ENCODE results near the gene TAL1. TPM values are rescaled to one million over a fixed set of nuclear protein-coding genes. Genes with fewer than 3 reads are reported as not detected.

TAL1 gene
- total RNA-seq, 1 experiment from 2014 or later, result not detected

DNA sequence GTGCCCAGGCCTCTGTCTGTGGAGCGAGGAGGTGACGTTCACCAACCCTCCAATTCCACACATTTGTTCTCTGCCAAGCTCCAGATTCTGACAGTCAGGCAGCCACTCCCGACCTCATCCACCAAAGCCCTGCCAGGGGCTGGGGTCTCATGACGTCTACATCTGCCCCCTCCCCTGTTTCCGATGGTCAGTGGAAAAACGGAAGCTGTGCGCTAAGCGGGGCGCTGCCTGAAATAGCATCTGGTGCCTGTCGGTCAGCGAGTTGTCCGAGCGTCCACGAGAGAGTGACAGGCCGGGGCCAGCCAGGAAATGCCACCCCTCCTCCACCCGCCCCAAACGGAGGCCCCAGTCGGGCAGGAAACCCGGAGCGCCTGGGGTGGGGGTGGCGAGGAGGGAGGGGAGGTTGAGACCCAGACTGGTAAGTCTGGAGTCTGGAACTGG lies 3.2 kb upstream of the TAL1 start:
- Mint-ChIP-seq H3K4me3 (no peak overlapping the region), H3K4me1 (peaks cover 17 to 27% of the 10 kb centered on the region in 2 experiments), H3K36me3 (ENCODE audit: insufficient read depth in 1 of 3, low read depth in 3 of 3) (peaks cover 0 to 3% (median 0%) of the 10 kb centered on the region in 3 experiments; a peak in 2 of 7 replicates), H3K27me3 (ENCODE audit: low read depth) (peaks cover 98% of the 10 kb centered on the region), H3K27ac (no peak overlapping the region), H3K9me3 (peaks cover 0 to 4% of the 10 kb centered on the region in 2 experiments; a peak in 1 of 5 replicates)
- Histone ChIP-seq H2BK5ac (ENCODE audit: insufficient read length, low read length) (no peak overlapping the region), H4K91ac (ENCODE audit: insufficient read length, low read depth, low read length) (no peak overlapping the region), H4K5ac (ENCODE audit: insufficient read length, low read depth, low read length) (no peak overlapping the region), H2AFZ (ENCODE audit: low read length) (no peak overlapping the region), H3K79me2 (ENCODE audit: insufficient read depth, low read length) (no peaks in the 10 kb centered on the region), H4K20me1 (ENCODE audit: control insufficient read depth, insufficient read depth, insufficient read length) (no peaks in the 10 kb centered on the region), H3T11ph (ENCODE audit: low read length) (no peak overlapping the region), H3K4me1 (ENCODE audit: insufficient read depth, low read length) (no peaks in the 10 kb centered on the region; the same call in 1 of the 2 replicates), H2BK20ac (ENCODE audit: low read depth, low read length, poor library complexity, severe bottlenecking) (no peak overlapping the region), H2BK120ac (ENCODE audit: low read depth, low read length, poor library complexity, severe bottlenecking) (no peak overlapping the region), H3K27me3 (ENCODE audit: insufficient read depth, low read length) (peaks cover 59% of the 10 kb centered on the region), H3K23ac (ENCODE audit: insufficient read length, low read depth, low read length) (no peak overlapping the region), H2BK12ac (ENCODE audit: insufficient read length, low read depth, low read length) (no peak overlapping the region), H3K4me2 (ENCODE audit: insufficient read depth, insufficient read length, low read length) (no peak overlapping the region), H3K18ac (ENCODE audit: insufficient read length, low read depth, low read length) (no peak overlapping the region), H3K14ac (ENCODE audit: insufficient read depth, low read length) (no peak overlapping the region; the same call in 1 of the 2 replicates), H3K4ac (ENCODE audit: low read depth, low read length) (no peak overlapping the region), H3K23me2 (ENCODE audit: insufficient read length, low read depth, low read length, poor library complexity, severe bottlenecking) (peaks cover 7% of the 10 kb centered on the region), H2BK15ac (ENCODE audit: low read depth, low read length) (no peak overlapping the region), H3K79me1 (ENCODE audit: insufficient read depth, low read depth, low read length, poor library complexity, severe bottlenecking) (no peaks in the 10 kb centered on the region), H3K56ac (ENCODE audit: insufficient read length, low read depth, low read length) (no peak overlapping the region), H3K9me3 (ENCODE audit: control insufficient read depth, low read depth, low read length) (no peaks in the 10 kb centered on the region), H4K8ac (replicated peaks; ENCODE audit: insufficient read length, low read depth, low read length) (no peak overlapping the region), H3K27ac (ENCODE audit: insufficient read length, low read depth, low read length) (no peak overlapping the region), H3K9ac (ENCODE audit: extremely low read depth, insufficient read length, low read length) (no peak overlapping the region), H2AK5ac (ENCODE audit: insufficient read length, low read length) (no peak overlapping the region)
- TF ChIP-seq, protein P1, sequence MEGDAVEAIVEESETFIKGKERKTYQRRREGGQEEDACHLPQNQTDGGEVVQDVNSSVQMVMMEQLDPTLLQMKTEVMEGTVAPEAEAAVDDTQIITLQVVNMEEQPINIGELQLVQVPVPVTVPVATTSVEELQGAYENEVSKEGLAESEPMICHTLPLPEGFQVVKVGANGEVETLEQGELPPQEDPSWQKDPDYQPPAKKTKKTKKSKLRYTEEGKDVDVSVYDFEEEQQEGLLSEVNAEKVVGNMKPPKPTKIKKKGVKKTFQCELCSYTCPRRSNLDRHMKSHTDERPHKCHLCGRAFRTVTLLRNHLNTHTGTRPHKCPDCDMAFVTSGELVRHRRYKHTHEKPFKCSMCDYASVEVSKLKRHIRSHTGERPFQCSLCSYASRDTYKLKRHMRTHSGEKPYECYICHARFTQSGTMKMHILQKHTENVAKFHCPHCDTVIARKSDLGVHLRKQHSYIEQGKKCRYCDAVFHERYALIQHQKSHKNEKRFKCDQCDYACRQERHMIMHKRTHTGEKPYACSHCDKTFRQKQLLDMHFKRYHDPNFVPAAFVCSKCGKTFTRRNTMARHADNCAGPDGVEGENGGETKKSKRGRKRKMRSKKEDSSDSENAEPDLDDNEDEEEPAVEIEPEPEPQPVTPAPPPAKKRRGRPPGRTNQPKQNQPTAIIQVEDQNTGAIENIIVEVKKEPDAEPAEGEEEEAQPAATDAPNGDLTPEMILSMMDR (conservative IDR thresholded peaks at IDR 0.05), result no peak
- no peak for DNase-seq
- no CpG with 5 or more reads among the region's 21 CpGs for WGBS (ENCODE audit: extremely low coverage, insufficient read length, low lambda C conversion rate)
